HCT116 (cell line): ENCODE data around the gene ZBTB7C. TPM values are rescaled to one million over a fixed set of nuclear protein-coding genes. Genes with fewer than 3 reads are reported as not detected.

Source experiments
- ATAC-seq: fragments of 200-7000 bp; cut with Tn5 transposase; 2 replicates; pipeline ENCODE4 v1.9.1; 2020; ENCODE audit warnings: mild to moderate bottlenecking, moderate library complexity
- BruUV-seq: library from RNA; stranded (reverse); fragments of 400-500 nt; replicated peaks from 2 replicates; lab custom pipeline; 2021; lab: Mats Ljungman, UMichigan
- CTCF ChIA-PET: fragments of 300-600 bp; sonication (Branson Sonifier 250); formaldehyde crosslinking; loops from one replicate; lab custom pipeline; 2021; ENCODE audit warnings: antibody characterized with exemption; lab: Charles Lee
- POLR2A ChIA-PET: fragments of 300-600, 350-600 bp; sonication (Branson Sonifier 250); formaldehyde crosslinking; loops from one replicate; lab custom pipeline; 2021; ENCODE audit warnings: antibody characterized with exemption; lab: Charles Lee
- RAD21 ChIA-PET, 2 experiments: fragments of 300-600 bp; sonication (Branson Sonifier 250); formaldehyde crosslinking; loops; one replicate each; lab custom pipeline; 2023; ENCODE audit warnings: low total read pairs in 2 of 2; ENCODE audit not compliant: uncharacterized antibody in 2 of 2, unreplicated experiment in 2 of 2, low non-redundant PET in 1 of 2; lab: Charles Lee
- DNase-seq: peaks from one replicate; pipeline ENCODE4 v3.0.0-alpha.2; 2010; ENCODE audit warnings: low read depth, low spot score
- H2AFZ ChIP-seq: fragments of 200-600 bp; shearing (Covaris generic), sonication (generic); 2 replicates; pipeline ENCODE4 v1.6.1; 2017; ENCODE audit warnings: low read depth, mixed run types, mixed read lengths, antibody characterized with exemption, low read length; ENCODE audit not compliant: poor library complexity, severe bottlenecking
- H3K27ac ChIP-seq: 2 replicates; pipeline ENCODE4 v1.5.1; 2012; ENCODE audit warnings: low read depth, low read length
- H3K27me3 ChIP-seq: fragments of 200-600 bp; sonication (generic); 2 replicates; pipeline ENCODE4 v1.6.1; 2016; ENCODE audit warnings: mixed run types, low read length, mixed read lengths; ENCODE audit not compliant: insufficient read depth
- H3K36me3 ChIP-seq, 2 experiments: fragments of 200-500 bp in 1 of 2; fragments of 200-600 bp in 1 of 2; sonication (Bioruptor generic) in 1 of 2; sonication (generic) in 1 of 2; 2 replicates each; pipeline versions ENCODE4 v1.5.1 to v1.6.1; 2014 to 2016; ENCODE audit warnings: low read length in 2 of 2, inconsistent platforms in 1 of 2, mixed read lengths in 1 of 2, mixed run types in 1 of 2; ENCODE audit not compliant: insufficient read depth in 2 of 2, control insufficient read depth in 1 of 2
- H3K4me1 ChIP-seq, 2 experiments: fragments of 200-600 bp in 1 of 2; sonication (generic) in 1 of 2; 2 replicates each; pipeline versions ENCODE4 v1.5.1 to v1.6.1; 2012 to 2017; ENCODE audit warnings: low read length in 2 of 2, inconsistent platforms in 1 of 2, mild to moderate bottlenecking in 1 of 2, mixed read lengths in 1 of 2, mixed run types in 1 of 2, moderate library complexity in 1 of 2; ENCODE audit not compliant: insufficient read depth in 2 of 2, control insufficient read depth in 1 of 2
- H3K4me2 ChIP-seq: fragments of 200-600 bp; sonication (generic); 2 replicates; pipeline ENCODE4 v1.6.1; 2017; ENCODE audit warnings: mixed run types, low read length, mixed read lengths
- H3K4me3 ChIP-seq, 2 experiments: fragments of 200-600 bp in 1 of 2; sonication (generic) in 1 of 2; replicated peaks in 1 of 2; 2 replicates each; pipeline ENCODE4 v1.5.1; 2011 to 2016; ENCODE audit warnings: low read length in 2 of 2, control low read depth in 1 of 2, low read depth in 1 of 2, mild to moderate bottlenecking in 1 of 2, mixed read lengths in 1 of 2, mixed run types in 1 of 2
- H3K79me2 ChIP-seq: fragments of 200-600 bp; sonication (generic); 2 replicates; pipeline ENCODE4 v1.6.1; 2017; ENCODE audit warnings: mild to moderate bottlenecking, mixed run types, low read length, moderate library complexity, mixed read lengths; ENCODE audit not compliant: insufficient read depth
- H3K9ac ChIP-seq: fragments of 200-600 bp; sonication (generic); 2 replicates; pipeline ENCODE4 v1.6.1; 2016; ENCODE audit warnings: low read length, mixed read lengths
- H3K9me2 ChIP-seq: fragments of 200-600 bp; sonication (generic), shearing (Covaris generic); 2 replicates; pipeline ENCODE4 v1.6.1; 2017; ENCODE audit warnings: mixed run types, mild to moderate bottlenecking, moderate library complexity; ENCODE audit not compliant: insufficient read depth
- H3K9me3 ChIP-seq, 2 experiments: fragments of 200-500 bp in 1 of 2; fragments of 200-600 bp in 1 of 2; sonication (Bioruptor generic) in 1 of 2; sonication (generic) in 1 of 2; 2 replicates each; pipeline ENCODE4 v1.6.1; 2014 to 2017; ENCODE audit warnings: low read length in 2 of 2, mixed read lengths in 2 of 2, inconsistent platforms in 1 of 2, low read depth in 1 of 2, mild to moderate bottlenecking in 1 of 2, mixed run types in 1 of 2, moderate library complexity in 1 of 2; ENCODE audit not compliant: control insufficient read depth in 1 of 2, insufficient read depth in 1 of 2
- H4K20me1 ChIP-seq: fragments of 200-600 bp; sonication (generic), shearing (Covaris generic); 2 replicates; pipeline ENCODE4 v1.6.1; 2017; ENCODE audit warnings: mixed run types, mild to moderate bottlenecking, moderate library complexity; ENCODE audit not compliant: insufficient read depth
- CTCF ChIP-seq, 3 experiments: fragments of 200-600 bp in 1 of 3; sonication (generic) in 1 of 3; IDR thresholded peaks in 2 of 3; conservative IDR thresholded peaks in 1 of 3; 2 replicates each; pipeline ENCODE4 v1.5.1; 2012 to 2017; ENCODE audit warnings: low read depth in 2 of 3, low read length in 2 of 3, antibody characterized with exemption in 1 of 3, borderline replicate concordance in 1 of 3, control low read depth in 1 of 3, mild to moderate bottlenecking in 1 of 3, mixed read lengths in 1 of 3, mixed run types in 1 of 3, moderate library complexity in 1 of 3; ENCODE audit not compliant: insufficient read depth in 1 of 3
- EGR1 ChIP-seq: IDR thresholded peaks from 2 replicates; pipeline ENCODE4 v1.6.1; 2012; ENCODE audit warnings: low read depth
- EZH2 ChIP-seq: fragments of 200-600 bp; sonication (generic); IDR thresholded peaks from 2 replicates; pipeline ENCODE4 v1.6.1; 2017; ENCODE audit warnings: antibody characterized with exemption, mixed run types
- EZH2phosphoT487 ChIP-seq: fragments of 200-600 bp; IDR thresholded peaks from 2 replicates; pipeline ENCODE4 v1.6.1; 2018; ENCODE audit warnings: antibody characterized with exemption, borderline replicate concordance
- FOSL1 ChIP-seq: IDR thresholded peaks from 2 replicates; pipeline ENCODE4 v1.6.1; 2012; ENCODE audit warnings: low read depth
- JUND ChIP-seq: IDR thresholded peaks from 2 replicates; pipeline ENCODE4 v1.6.1; 2012
- MAX ChIP-seq: IDR thresholded peaks from 2 replicates; pipeline ENCODE4 v1.6.1; 2012
- POLR2AphosphoS5 ChIP-seq: IDR thresholded peaks from 2 replicates; pipeline ENCODE4 v1.6.1; 2011; ENCODE audit warnings: mild to moderate bottlenecking, low read depth, low read length, moderate library complexity
- RAD21 ChIP-seq: IDR thresholded peaks from 2 replicates; pipeline ENCODE4 v1.6.1; 2012; ENCODE audit warnings: low read depth, mild to moderate bottlenecking
- REST ChIP-seq: IDR thresholded peaks from 2 replicates; pipeline ENCODE4 v1.6.1; 2012; ENCODE audit warnings: low read depth
- SIN3A ChIP-seq: IDR thresholded peaks from 2 replicates; pipeline ENCODE4 v1.6.1; 2012; ENCODE audit warnings: low read depth
- SP1 ChIP-seq: IDR thresholded peaks from 2 replicates; pipeline ENCODE4 v1.6.1; 2012; ENCODE audit warnings: low read depth
- SRF ChIP-seq: IDR thresholded peaks from 2 replicates; pipeline ENCODE4 v1.6.1; 2012; ENCODE audit warnings: low read depth
- ZFX ChIP-seq: fragments of 450-650 bp; IDR thresholded peaks from 2 replicates; pipeline ENCODE4 v1.6.1; 2017
- ZNF274 ChIP-seq: fragments of 200-500 bp; sonication (Bioruptor generic); IDR thresholded peaks from 2 replicates; pipeline ENCODE4 v1.6.1; 2014; ENCODE audit warnings: mild to moderate bottlenecking, low read depth, low read length, inconsistent platforms
- intact Hi-C: fragments of 100-400 bp; cut with micrococcal nuclease; formaldehyde crosslinking; loops from 2 replicates; pipeline ENCODE4 v1.10.0; 2022
- total RNA-seq: library from RNA; stranded (reverse); gene quantifications from one replicate; pipeline ENCODE4 v1.2.1, GENCODE V29; 2021; ENCODE audit not compliant: unreplicated experiment

Gene ZBTB7C
- total RNA-seq, 1 experiment from 2014 or later: 0.37 TPM

- ChIA-PET RAD21 (no interaction called here), POLR2A (no interaction called here), CTCF (no interaction called here)
- no TSS peak for BruUV-seq
- Histone ChIP-seq H4K20me1 (no peaks in the 10 kb centered on the region), H3K4me2 (no peak overlapping the region), H3K4me1 (no peaks in the 10 kb centered on the region), H3K9me2 (no peaks in the 10 kb centered on the region), H3K9me3 (no peaks in the 10 kb centered on the region), H3K36me3 (no peaks in the 10 kb centered on the region), H3K27me3 (peaks cover 4% of the 10 kb centered on the region; the same call in 1 of the 2 replicates), H3K79me2 (no peaks in the 10 kb centered on the region), H3K4me3 (no peak overlapping the region), H3K9ac (no peak overlapping the region), H2AFZ (no peak overlapping the region), H3K27ac (no peak overlapping the region)
- DNase-seq (no peak), ATAC-seq (no peak)
- TF ChIP-seq RAD21 (no peak), CTCF (IDR thresholded peaks at IDR 0.05 in 2 of 3, conservative IDR thresholded peaks at IDR 0.05 in 1 of 3; ENCODE audit: borderline replicate concordance in 1 of 3, insufficient read depth in 1 of 3, low read depth in 2 of 3, low read length in 2 of 3) (no peak), EZH2phosphoT487 (no peak), ZFX (no peak), SRF (no peak), SP1 (no peak), REST (no peak), ZNF274 (no peak), EGR1 (no peak), MAX (no peak), POLR2AphosphoS5 (no peak), FOSL1 (no peak), SIN3A (no peak), EZH2 (no peak), JUND (no peak)
- intact Hi-C loops: no loop called here
Measured at GRCh38 chr18:48376406-48376805, 32.8 kb downstream of the ZBTB7C start.
